Neural progenitor cell (in vitro differentiated cells): Measurements from ENCODE around the gene AUTS2.

Source experiments
- CTCF ChIP-seq: fragments of 200-600 bp; sonication (generic); IDR thresholded peaks from 2 replicates; pipeline ENCODE4 v1.5.1; 2017; ENCODE audit warnings: antibody characterized with exemption, mild to moderate bottlenecking
- EZH2 ChIP-seq: fragments of 200-600 bp; sonication (generic); IDR thresholded peaks from 2 replicates; pipeline ENCODE4 v1.6.1; 2017; ENCODE audit warnings: antibody characterized with exemption, mild to moderate bottlenecking, moderate library complexity

DNA sequence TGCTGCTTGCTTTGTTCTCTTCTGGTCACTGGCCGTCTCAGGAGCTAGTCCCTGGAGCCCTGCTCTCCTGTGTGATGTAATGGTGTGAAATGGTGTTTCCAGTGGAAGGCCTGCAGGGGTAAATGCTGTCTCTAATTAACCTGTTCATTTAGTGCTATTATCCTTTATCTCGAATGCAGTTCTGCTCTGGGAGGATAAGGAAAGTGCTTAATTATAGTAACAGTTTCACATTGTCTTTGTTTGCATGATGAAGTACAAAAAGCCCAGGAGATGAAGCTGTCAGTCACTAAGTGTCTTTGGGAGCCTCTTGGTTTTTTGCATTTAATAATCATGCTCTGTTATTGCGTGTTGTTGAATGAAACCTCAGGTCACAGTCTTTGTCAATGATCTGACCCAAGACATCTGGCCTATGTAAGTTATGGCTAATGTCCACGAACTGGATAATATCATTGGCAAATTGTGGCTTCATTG lies 778.3 kb downstream of the AUTS2 start:
- TF ChIP-seq CTCF = no peak
- TF ChIP-seq EZH2 = no peak
